SK-N-SH treated with all-trans-retinoic acid at 6 μM for 48 hours (cell line): ENCODE data around the gene SNRNP48.

Experiments used
- ATAC-seq: fragments of 200-7000 bp; cut with Tn5 transposase; 3 replicates; pipeline ENCODE4 v1.9.1; 2020; ENCODE audit warnings: mild to moderate bottlenecking, moderate library complexity
- CSDC2 ChIP-seq: fragments of 250-450 bp; sonication (Bioruptor Pico); IDR thresholded peaks from 2 replicates; pipeline ENCODE4 v1.5.0; 2020; ENCODE audit warnings: mild to moderate bottlenecking, moderate library complexity
- CSRNP3 ChIP-seq: fragments of 250-450 bp; sonication (Bioruptor Pico); IDR thresholded peaks from 2 replicates; pipeline ENCODE4 v1.5.1; 2021; ENCODE audit warnings: mild to moderate bottlenecking, moderate library complexity
- ISL1 ChIP-seq: fragments of 250-450 bp; sonication (Bioruptor Pico); IDR thresholded peaks from 2 replicates; pipeline ENCODE4 v2.1.2; 2022; ENCODE audit warnings: mild to moderate bottlenecking, moderate library complexity
- PATZ1 ChIP-seq: fragments of 250-450 bp; sonication (Bioruptor Pico); IDR thresholded peaks from 2 replicates; pipeline ENCODE4 v1.8.0; 2020; ENCODE audit warnings: mild to moderate bottlenecking, moderate library complexity, borderline replicate concordance
- POU6F1 ChIP-seq: fragments of 250-450 bp; sonication (Bioruptor Pico); IDR thresholded peaks from 2 replicates; pipeline ENCODE4 v1.8.0; 2021; ENCODE audit warnings: low read depth, mild to moderate bottlenecking, moderate library complexity, borderline replicate concordance
- PPARA ChIP-seq: fragments of 250-450 bp; sonication (Bioruptor Pico); IDR thresholded peaks from 2 replicates; pipeline ENCODE4 v1.5.0; 2020; ENCODE audit warnings: mild to moderate bottlenecking, borderline replicate concordance
- TCF4 ChIP-seq: fragments of 250-450 bp; sonication (Bioruptor Pico); IDR thresholded peaks from 2 replicates; pipeline ENCODE4 v1.8.0; 2021; ENCODE audit warnings: mild to moderate bottlenecking, moderate library complexity, borderline replicate concordance
- TOX ChIP-seq: fragments of 250-450 bp; sonication (Bioruptor Pico); IDR thresholded peaks from 2 replicates; pipeline ENCODE4 v1.8.0; 2021; ENCODE audit warnings: mild to moderate bottlenecking, moderate library complexity, borderline replicate concordance
- TSHZ2 ChIP-seq: fragments of 250-450 bp; sonication (Bioruptor Pico); IDR thresholded peaks from 2 replicates; pipeline ENCODE4 v1.5.0; 2020; ENCODE audit warnings: mild to moderate bottlenecking, moderate library complexity
- ZC3H10 ChIP-seq: fragments of 250-450 bp; sonication (Bioruptor Pico); IDR thresholded peaks from 2 replicates; pipeline ENCODE4 v1.5.1; 2021; ENCODE audit warnings: mild to moderate bottlenecking, moderate library complexity
- ZFP3 ChIP-seq: fragments of 250-450 bp; sonication (Bioruptor Pico); IDR thresholded peaks from 2 replicates; pipeline ENCODE4 v1.5.0; 2020; ENCODE audit warnings: mild to moderate bottlenecking, moderate library complexity
- ZNF565 ChIP-seq: fragments of 450-650 bp; formaldehyde crosslinking; conservative IDR thresholded peaks from 2 replicates; pipeline ENCODE4 v1.5.0; 2020; ENCODE audit warnings: low read depth, mild to moderate bottlenecking, moderate library complexity
- ZNF70 ChIP-seq: fragments of 450-650 bp; formaldehyde crosslinking; IDR thresholded peaks from 2 replicates; pipeline ENCODE4 v1.5.0; 2020; ENCODE audit warnings: mild to moderate bottlenecking, moderate library complexity
- ZNF8 ChIP-seq: fragments of 450-650 bp; formaldehyde crosslinking; IDR thresholded peaks from 2 replicates; pipeline ENCODE4 v1.5.0; 2020; ENCODE audit warnings: mild to moderate bottlenecking, moderate library complexity

Gene SNRNP48

GRCh38 chr6:7541175-7542064 is 48.6 kb upstream of the SNRNP48 start, which contains the start of gene DSP:
Gene DSP, plus strand, starts transcription at chr6:7541671. Its CDS starts 245 bp downstream, at chr6:7541916.
- TF ChIP-seq CSDC2 (CRISPR knock-in tag), result no peak
- TF ChIP-seq TSHZ2, result no peak
- TF ChIP-seq ZNF70 (CRISPR knock-in tag), result no peak
- no peak for TF ChIP-seq POU6F1 (CRISPR knock-in tag)
- no peak for TF ChIP-seq TCF4 (CRISPR knock-in tag)
- no peak for TF ChIP-seq CSRNP3
- ATAC-seq, result peak; percentile 51

- ATAC-seq, result peak; percentile 43
- TF ChIP-seq ZFP3 (CRISPR knock-in tag), result no peak
- TF ChIP-seq ZNF8 (CRISPR knock-in tag), result no peak
- no peak for TF ChIP-seq PATZ1
- no peak for TF ChIP-seq ZC3H10 (CRISPR knock-in tag)
- TF ChIP-seq CSDC2 (CRISPR knock-in tag), result no peak
- no peak for TF ChIP-seq TOX (CRISPR knock-in tag)
- no peak for TF ChIP-seq PPARA (CRISPR knock-in tag)
- no peak for TF ChIP-seq ZNF565 (CRISPR knock-in tag)
- TF ChIP-seq TCF4 (CRISPR knock-in tag), result no peak
- TF ChIP-seq ISL1 (CRISPR knock-in tag), result no peak
Measured at GRCh38 chr6:7542065-7542873, 47.7 kb upstream of the SNRNP48 start.

- TF ChIP-seq CSDC2 (CRISPR knock-in tag) (no peak), PPARA (CRISPR knock-in tag) (no peak), ZC3H10 (CRISPR knock-in tag) (no peak), TSHZ2 (no peak)
- ATAC-seq, result peak; percentile 9
Measured at GRCh38 chr6:7542874-7543624, 46.9 kb upstream of the SNRNP48 start.
